Loucy (cell line): ENCODE results near the gene MMP2.

Experiments used
- H2AFZ ChIP-seq: fragments of 200-600 bp; sonication (generic); 2 replicates; pipeline ENCODE4 v1.6.0; 2016; ENCODE audit warnings: antibody characterized with exemption, mild to moderate bottlenecking, low read length, moderate library complexity
- H3F3A ChIP-seq: fragments of 200-600 bp; 2 replicates; pipeline ENCODE4 v1.6.0; 2016; ENCODE audit warnings: antibody characterized with exemption, low read depth, mild to moderate bottlenecking
- H3K27me3 ChIP-seq: fragments of 200-600 bp; sonication (generic); 2 replicates; pipeline ENCODE4 v1.6.1; 2014; ENCODE audit warnings: low read length, mild to moderate bottlenecking; ENCODE audit not compliant: insufficient read depth, poor library complexity, severe bottlenecking
- H3K36me3 ChIP-seq: fragments of 200-600 bp; sonication (generic); 2 replicates; pipeline ENCODE4 v1.6.1; 2016; ENCODE audit warnings: low read length; ENCODE audit not compliant: insufficient read depth
- H3K4me1 ChIP-seq: fragments of 200-600 bp; sonication (generic); 2 replicates; pipeline ENCODE4 v1.5.1; 2014; ENCODE audit warnings: low read length, mild to moderate bottlenecking; ENCODE audit not compliant: insufficient read depth, poor library complexity, severe bottlenecking
- H3K4me2 ChIP-seq: fragments of 200-600 bp; sonication (generic); 2 replicates; pipeline ENCODE4 v1.6.0; 2014; ENCODE audit warnings: antibody characterized with exemption, low read length, low read depth, mild to moderate bottlenecking; ENCODE audit not compliant: poor library complexity, severe bottlenecking
- H3K4me3 ChIP-seq: fragments of 200-600 bp; sonication (generic); 2 replicates; pipeline ENCODE4 v1.5.1; 2014; ENCODE audit warnings: low read length, mild to moderate bottlenecking, mixed read lengths; ENCODE audit not compliant: poor library complexity, severe bottlenecking
- H3K79me2 ChIP-seq: fragments of 200-600 bp; sonication (generic); 2 replicates; pipeline ENCODE4 v1.6.1; 2014; ENCODE audit warnings: low read length; ENCODE audit not compliant: insufficient read depth
- H3K9ac ChIP-seq: fragments of 200-600 bp; sonication (generic); 2 replicates; pipeline ENCODE4 v1.6.0; 2014; ENCODE audit warnings: mild to moderate bottlenecking, low read depth, low read length, moderate library complexity; ENCODE audit not compliant: poor library complexity, severe bottlenecking
- H3K9me2 ChIP-seq: fragments of 200-600 bp; sonication (generic); replicated peaks from 2 replicates; pipeline ENCODE4 v1.6.1; 2016; ENCODE audit warnings: low read depth, low read length, mixed read lengths
- H3K9me3 ChIP-seq: fragments of 200-600 bp; sonication (generic); 2 replicates; pipeline ENCODE4 v1.6.1; 2014; ENCODE audit warnings: mild to moderate bottlenecking, antibody characterized with exemption, low read length, low read depth; ENCODE audit not compliant: insufficient read depth
- H4K20me1 ChIP-seq: fragments of 200-600 bp; sonication (generic); 2 replicates; pipeline ENCODE4 v1.6.0; 2014; ENCODE audit warnings: antibody characterized with exemption, low read length, mild to moderate bottlenecking; ENCODE audit not compliant: insufficient read depth, poor library complexity, severe bottlenecking
- CTCF ChIP-seq: fragments of 200-600 bp; sonication (generic); conservative IDR thresholded peaks from 2 replicates; pipeline ENCODE4 v1.5.1; 2014; ENCODE audit warnings: mild to moderate bottlenecking, antibody characterized with exemption, low read length
- EZH2phosphoT487 ChIP-seq: fragments of 200-600 bp; IDR thresholded peaks from 2 replicates; pipeline ENCODE4 v1.6.1; 2018; ENCODE audit warnings: antibody characterized with exemption, mild to moderate bottlenecking, moderate library complexity, borderline replicate concordance

The MMP2 gene

GRCh38 chr16:55542459-55543082 is 63.6 kb downstream of the MMP2 start:
- Histone ChIP-seq H3K36me3 (no peaks in the 10 kb centered on the region), H2AFZ (no peak overlapping the region)

GRCh38 chr16:55543472-55543871 is 64.5 kb downstream of the MMP2 start:
- Histone ChIP-seq H3K4me3 (no peak overlapping the region), H3K9me2 (no peaks in the 10 kb centered on the region), H3K4me2 (no peak overlapping the region), H3K79me2 (no peaks in the 10 kb centered on the region), H3K4me1 (peaks cover 4% of the 10 kb centered on the region), H3K9me3 (no peaks in the 10 kb centered on the region), H2AFZ (no peak overlapping the region), H3K27me3 (no peaks in the 10 kb centered on the region), H3K9ac (no peak overlapping the region), H4K20me1 (no peaks in the 10 kb centered on the region), H3K36me3 (no peaks in the 10 kb centered on the region), H3F3A (no peaks in the 10 kb centered on the region)
- TF ChIP-seq CTCF, result peak; percentile 74
- TF ChIP-seq EZH2phosphoT487, result no peak

More at GRCh38 chr16:55542459-55543082, 63.6 kb downstream of the MMP2 start:
- Histone ChIP-seq H3K79me2 (no peaks in the 10 kb centered on the region), H3K4me2 (no peak overlapping the region), H3K9ac (no peak overlapping the region), H3K9me2 (no peaks in the 10 kb centered on the region), H3K4me3 (no peak overlapping the region), H3F3A (no peaks in the 10 kb centered on the region), H3K4me1 (peaks cover 9% of the 10 kb centered on the region), H3K27me3 (no peaks in the 10 kb centered on the region), H3K9me3 (no peaks in the 10 kb centered on the region), H4K20me1 (no peaks in the 10 kb centered on the region)
- no peak for TF ChIP-seq EZH2phosphoT487
- no peak for TF ChIP-seq CTCF

GRCh38 chr16:55552621-55553020 is 73.6 kb downstream of the MMP2 start:
- Histone ChIP-seq H3K9ac (no peak overlapping the region), H4K20me1 (no peaks in the 10 kb centered on the region), H3K4me3 (no peak overlapping the region), H3K27me3 (no peaks in the 10 kb centered on the region), H3K4me2 (no peak overlapping the region), H3K79me2 (no peaks in the 10 kb centered on the region), H3K9me3 (no peaks in the 10 kb centered on the region), H3K36me3 (no peaks in the 10 kb centered on the region), H3K9me2 (no peaks in the 10 kb centered on the region), H3F3A (no peaks in the 10 kb centered on the region), H3K4me1 (no peaks in the 10 kb centered on the region), H2AFZ (no peak overlapping the region)
- no peak for TF ChIP-seq EZH2phosphoT487

GRCh38 chr16:55555436-55555835 is 76.4 kb downstream of the MMP2 start:
- H3K36me3 ChIP-seq, result no peaks in the 10 kb centered on the region
- no peaks in the 10 kb centered on the region for H3K4me1 ChIP-seq
- no peaks in the 10 kb centered on the region for H3K27me3 ChIP-seq
- no peaks in the 10 kb centered on the region; the same call in 1 of the 2 replicates for H3K9me2 ChIP-seq
- no peak overlapping the region for H3K4me2 ChIP-seq
- no peaks in the 10 kb centered on the region for H3F3A ChIP-seq
- H4K20me1 ChIP-seq, result no peaks in the 10 kb centered on the region
- H2AFZ ChIP-seq, result no peak overlapping the region
- H3K9ac ChIP-seq, result no peak overlapping the region
- H3K9me3 ChIP-seq, result no peaks in the 10 kb centered on the region
- H3K79me2 ChIP-seq, result no peaks in the 10 kb centered on the region
- H3K4me3 ChIP-seq, result no peak overlapping the region
- TF ChIP-seq CTCF (no peak), EZH2phosphoT487 (no peak)
